HG03342 (cell line): ENCODE results near the gene CD36.

Experiments
- ATAC-seq: cut with Tn5 transposase; IDR thresholded peaks from one replicate; pipeline ENCODE4 v1.9.1; 2021; ENCODE audit warnings: mild to moderate bottlenecking, moderate library complexity; ENCODE audit not compliant: unreplicated experiment

CD36 gene

GRCh38 chr7:80623503-80624252 is 14.8 kb upstream of the CD36 start:
- no peak for ATAC-seq

GRCh38 chr7:80624763-80625162 is 13.7 kb upstream of the CD36 start:
- ATAC-seq = no peak

GRCh38 chr7:80629023-80629422 is 9.4 kb upstream of the CD36 start:
- ATAC-seq = no peak

DNA sequence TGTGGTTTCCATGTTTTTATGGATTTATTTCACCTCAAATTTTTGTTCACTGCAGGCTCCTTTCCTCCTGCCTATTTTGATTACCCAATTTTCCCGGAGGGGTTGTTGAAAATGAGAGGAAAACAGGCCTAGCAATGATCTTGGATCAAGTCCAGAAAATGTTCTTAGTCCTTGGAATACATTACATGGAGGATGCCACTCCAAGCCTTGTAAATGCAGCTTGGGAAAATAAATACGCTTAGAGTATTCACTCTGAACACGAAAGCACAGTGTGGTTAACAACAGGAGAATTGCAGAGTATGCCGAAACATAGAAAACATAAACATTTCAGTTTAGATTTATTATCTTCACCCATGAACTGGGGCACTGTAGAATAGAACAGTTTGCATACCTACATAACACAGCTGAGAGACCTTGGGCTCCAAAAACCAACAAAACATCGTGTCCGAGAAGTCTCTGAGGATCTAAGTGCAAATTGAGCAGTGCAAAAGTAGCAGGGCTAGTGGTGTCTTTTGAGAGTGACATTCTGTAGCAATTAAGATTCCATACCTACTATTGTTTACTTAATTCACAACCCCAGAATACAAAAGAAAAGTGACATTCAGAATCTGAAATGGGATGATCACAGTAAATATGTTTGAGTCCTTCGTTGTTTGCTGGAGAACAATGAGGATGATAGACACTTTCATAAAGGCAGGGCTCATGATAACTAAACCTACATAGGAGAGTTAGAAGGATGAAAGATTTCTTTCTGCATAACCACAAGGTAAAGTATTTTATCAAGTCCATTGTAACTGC is 7.6 kb upstream of the CD36 start:
- no peak for ATAC-seq

GRCh38 chr7:80631421-80631820 is 7.0 kb upstream of the CD36 start:
- ATAC-seq = no peak

- no peak for ATAC-seq
Measured at GRCh38 chr7:80632139-80632538, 6.3 kb upstream of the CD36 start.

DNA sequence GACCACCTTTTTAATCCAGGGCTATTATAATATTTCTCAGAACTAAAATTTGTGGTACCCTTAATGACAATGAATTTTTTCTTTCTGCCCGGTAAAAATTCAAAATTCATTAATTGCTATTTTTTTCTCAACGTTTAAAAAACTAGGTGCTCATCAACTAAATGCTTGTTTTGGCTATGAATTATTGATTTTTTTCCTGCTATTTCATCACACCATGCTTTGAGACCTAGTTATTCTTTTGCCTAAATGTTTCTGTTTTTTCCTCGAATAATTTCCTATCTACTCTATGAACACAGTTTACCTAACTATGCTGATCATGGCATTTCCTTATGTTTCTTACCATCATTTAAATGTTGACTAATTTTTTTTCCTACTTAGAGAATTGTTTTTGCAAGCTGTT is 5.6 kb upstream of the CD36 start:
- no peak for ATAC-seq

DNA sequence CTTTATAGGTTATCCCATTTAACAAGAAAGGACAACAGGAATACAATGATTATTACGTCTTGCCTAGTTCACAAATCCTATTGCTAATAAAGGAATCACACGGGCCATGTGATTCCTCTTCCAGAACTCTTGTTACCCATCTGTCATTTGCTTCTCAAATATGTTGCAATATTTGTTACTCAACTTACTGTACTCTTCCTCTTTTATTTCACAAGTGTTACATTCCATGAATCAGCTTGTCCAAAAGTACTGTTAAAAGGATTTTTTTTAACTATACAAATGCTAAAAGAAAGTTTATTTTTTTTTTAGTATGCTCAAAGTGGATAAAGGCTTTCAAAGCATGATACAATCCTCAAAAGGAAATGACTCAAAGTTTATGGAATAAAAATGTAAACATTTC is 3.9 kb upstream of the CD36 start:
- no peak for ATAC-seq

DNA sequence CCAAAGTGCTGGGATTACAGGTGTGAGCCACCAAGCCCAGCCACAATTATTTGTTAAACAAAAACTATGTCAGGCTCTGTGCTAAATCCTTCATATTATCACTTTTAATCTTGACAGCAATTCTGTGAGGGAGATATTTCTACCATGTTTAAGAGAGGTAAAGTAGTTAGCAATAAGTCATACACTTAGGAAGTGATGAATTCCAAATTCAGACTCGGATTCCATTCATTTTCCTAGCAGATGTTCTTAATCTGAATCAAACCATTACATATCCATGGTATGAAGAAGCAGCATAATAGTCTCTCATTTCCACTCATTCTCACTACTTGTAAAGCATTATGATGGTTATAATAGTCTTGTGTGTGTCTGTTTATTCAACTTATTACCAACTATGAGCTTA is 2.9 kb upstream of the CD36 start:
- ATAC-seq = no peak

DNA sequence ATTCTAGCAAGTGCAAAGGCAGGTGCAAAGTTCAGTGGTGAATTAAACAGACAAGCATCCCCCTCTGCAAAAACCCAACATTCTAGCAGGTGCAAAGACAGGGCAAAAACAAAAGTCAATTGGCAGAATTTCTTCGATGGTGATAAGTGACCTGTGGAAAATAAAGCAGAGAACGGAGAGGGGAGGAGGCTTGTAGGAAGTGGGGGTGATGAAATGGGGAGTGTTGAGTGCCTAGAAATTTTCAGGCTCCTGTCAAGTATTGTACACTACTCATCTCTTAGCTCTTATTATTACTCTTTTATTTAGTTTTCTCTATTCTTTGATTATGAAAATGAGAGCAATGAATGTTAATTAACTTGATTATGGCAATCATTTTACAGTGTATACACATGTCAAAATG is 2.4 kb upstream of the CD36 start:
- no peak for ATAC-seq

- ATAC-seq = no peak
Measured at GRCh38 chr7:80636709-80637108, 1.7 kb upstream of the CD36 start.

- no peak for ATAC-seq
Measured at GRCh38 chr7:80637454-80637853, 988 bp upstream of the CD36 start.

GRCh38 chr7:80639011-80639410 is 569 bp downstream of the CD36 start:
- ATAC-seq = no peak

- no peak for ATAC-seq
Measured at GRCh38 chr7:80640846-80641245, 2.4 kb downstream of the CD36 start.

DNA sequence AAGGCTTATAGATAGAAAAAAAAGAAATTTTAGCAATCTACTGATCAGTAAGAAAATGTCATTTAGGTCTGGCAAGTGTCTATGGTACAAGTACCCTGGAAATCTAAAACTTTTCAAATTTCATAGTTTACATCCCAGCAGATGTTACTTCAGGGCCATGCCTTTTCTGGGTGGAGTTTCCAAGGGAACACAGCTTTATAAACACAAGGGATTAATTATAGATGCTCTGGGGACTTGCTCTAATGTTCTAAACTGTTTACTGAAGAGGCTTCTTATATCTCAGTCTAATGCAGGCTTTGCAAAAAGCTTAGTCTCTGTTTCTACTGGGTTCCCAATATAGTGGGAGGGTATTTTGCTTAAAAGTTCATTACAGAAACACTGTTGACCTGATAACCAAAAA is 3.1 kb downstream of the CD36 start:
- ATAC-seq = no peak

DNA sequence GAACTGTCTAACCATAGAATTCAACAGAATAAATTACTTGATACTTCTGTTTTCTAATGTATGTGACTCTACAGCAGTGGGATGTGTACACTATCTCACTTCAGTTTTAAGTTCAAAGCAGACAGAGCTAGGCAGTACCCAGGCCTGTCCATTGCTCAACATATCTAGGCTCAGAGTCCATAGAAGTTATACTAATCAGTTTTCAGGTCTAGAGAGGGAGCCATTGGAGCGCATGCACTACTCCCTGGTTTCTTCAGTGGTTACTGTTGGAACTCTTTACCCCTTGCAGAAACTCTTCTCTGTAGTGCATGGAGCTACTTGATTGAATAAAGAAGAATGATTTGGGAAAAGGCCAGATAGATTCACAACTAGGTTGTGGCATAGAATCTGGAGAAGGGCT is 4.4 kb downstream of the CD36 start:
- no peak for ATAC-seq

DNA sequence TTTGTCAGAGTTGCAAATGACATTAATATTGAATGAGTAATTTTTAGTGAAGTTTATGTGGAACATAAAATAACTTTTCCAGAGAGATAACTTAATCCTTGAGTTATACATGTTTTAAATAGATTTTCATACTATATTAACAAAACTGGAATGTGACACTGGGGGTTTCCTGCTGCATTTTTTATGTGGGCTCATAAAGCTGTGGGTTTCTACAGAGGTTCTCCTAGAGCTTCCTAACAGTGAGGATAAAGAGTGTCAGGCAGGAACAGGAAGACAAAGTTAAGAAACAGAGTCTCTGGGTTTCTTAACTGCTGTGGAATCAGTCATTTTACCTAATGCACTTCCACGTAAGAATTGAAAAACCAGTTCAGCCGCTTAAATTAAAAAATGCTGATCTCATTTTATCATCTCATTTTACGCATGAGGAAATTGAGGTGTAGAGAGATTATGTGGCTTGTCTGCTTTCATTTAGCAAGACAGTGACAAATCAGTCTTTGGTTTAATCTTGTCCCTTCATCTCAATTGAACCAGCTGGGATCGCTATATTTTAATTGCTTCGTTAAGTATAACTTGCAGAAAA is 5.0 kb downstream of the CD36 start:
- no peak for ATAC-seq

GRCh38 chr7:80644054-80644453 is 5.6 kb downstream of the CD36 start:
- no peak for ATAC-seq

DNA sequence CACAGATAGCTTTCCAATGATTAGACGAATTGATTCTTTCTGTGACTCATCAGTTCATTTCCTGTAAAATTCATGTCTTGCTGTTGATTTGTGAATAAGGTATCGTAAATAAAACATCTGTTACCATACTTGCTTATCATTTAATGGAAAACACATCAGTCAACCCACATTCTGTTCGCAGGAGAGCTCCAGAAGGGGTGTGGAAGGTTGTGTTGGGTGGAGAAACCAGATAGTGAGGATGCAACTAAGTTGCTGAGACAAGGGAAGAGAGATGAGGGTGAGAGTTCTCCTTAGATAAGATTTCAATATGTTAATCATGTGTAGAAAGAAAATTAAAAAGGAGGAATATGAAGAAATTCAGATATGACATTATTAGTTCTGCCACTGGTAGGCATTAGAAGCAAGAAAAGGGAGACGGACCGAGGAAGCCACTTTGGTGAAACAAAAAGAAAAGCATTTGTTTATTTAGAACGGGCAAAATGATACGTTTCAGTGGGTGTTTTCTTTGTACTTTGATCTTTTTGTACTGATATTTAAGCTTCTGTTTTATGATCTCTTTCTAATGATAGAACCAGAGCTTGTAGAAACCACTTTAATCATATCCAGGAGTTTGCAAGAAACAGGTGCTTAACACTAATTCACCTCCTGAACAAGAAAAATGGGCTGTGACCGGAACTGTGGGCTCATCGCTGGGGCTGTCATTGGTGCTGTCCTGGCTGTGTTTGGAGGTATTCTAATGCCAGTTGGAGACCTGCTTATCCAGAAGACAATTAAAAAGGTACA is 7.8 kb downstream of the CD36 start:
- ATAC-seq = no peak

DNA sequence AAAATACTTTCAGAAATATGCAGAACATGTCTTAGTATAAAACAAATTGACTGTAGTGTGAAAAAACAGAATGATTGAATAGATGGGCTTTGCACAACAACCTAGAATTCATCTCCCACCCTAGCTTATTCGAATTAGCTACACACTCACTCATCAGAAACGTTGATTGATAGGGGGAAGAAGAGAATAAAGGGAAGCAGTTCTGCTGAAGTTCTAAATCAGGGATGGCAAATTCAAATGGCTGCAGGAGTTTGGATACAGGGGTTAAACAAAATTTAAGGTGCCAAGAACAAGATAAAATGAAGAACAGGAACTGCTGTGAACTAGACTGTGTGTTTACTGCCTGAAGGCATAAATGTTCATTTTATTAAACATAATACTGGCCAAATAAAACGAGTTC is 9.0 kb downstream of the CD36 start:
- no peak for ATAC-seq

GRCh38 chr7:80648031-80648600 is 9.7 kb downstream of the CD36 start:
- no peak for ATAC-seq
